HG02623 (cell line): ENCODE measurements around the gene TACC2.

ENCODE experiments used
- ATAC-seq: cut with Tn5 transposase; IDR thresholded peaks from one replicate; pipeline ENCODE4 v1.9.1; 2021; ENCODE audit warnings: moderate library complexity; ENCODE audit not compliant: unreplicated experiment

TACC2 gene

GRCh38 chr10:122141821-122142640, 153.1 kb downstream of the TACC2 start:
- no peak for ATAC-seq

GRCh38 chr10:122142641-122143237, 153.8 kb downstream of the TACC2 start:
- ATAC-seq = no peak

- no peak for ATAC-seq
Observed at GRCh38 chr10:122143238-122143841, 154.4 kb downstream of the TACC2 start.

- no peak for ATAC-seq
Observed at GRCh38 chr10:122144199-122144598, 155.2 kb downstream of the TACC2 start.

- ATAC-seq = no peak
Observed at GRCh38 chr10:122145113-122145512, 156.2 kb downstream of the TACC2 start.

- no peak for ATAC-seq
Observed at GRCh38 chr10:122147663-122148062, 158.7 kb downstream of the TACC2 start.

GRCh38 chr10:122148876-122149560, 160.1 kb downstream of the TACC2 start:
- ATAC-seq = no peak

GRCh38 chr10:122149561-122150505, 160.9 kb downstream of the TACC2 start:
- no peak for ATAC-seq

- ATAC-seq = no peak
Observed at GRCh38 chr10:122151121-122151694, 162.2 kb downstream of the TACC2 start.

- no peak for ATAC-seq
Observed at GRCh38 chr10:122152544-122152943, 163.6 kb downstream of the TACC2 start.

- ATAC-seq = no peak
Observed at GRCh38 chr10:122154031-122154544, 165.1 kb downstream of the TACC2 start.

- no peak for ATAC-seq
Observed at GRCh38 chr10:122154545-122155366, 165.8 kb downstream of the TACC2 start.

- no peak for ATAC-seq
Observed at GRCh38 chr10:122157451-122157850, 168.5 kb downstream of the TACC2 start.

GRCh38 chr10:122158362-122158761, 169.4 kb downstream of the TACC2 start:
- ATAC-seq = no peak

- no peak for ATAC-seq
Observed at GRCh38 chr10:122159141-122159970, 170.4 kb downstream of the TACC2 start.

GRCh38 chr10:122161795-122162194, 172.8 kb downstream of the TACC2 start:
- no peak for ATAC-seq

- ATAC-seq = no peak
Observed at GRCh38 chr10:122162671-122163173, 173.8 kb downstream of the TACC2 start.
